Progenitor cell of endocrine pancreas (in vitro differentiated cells): Measurements from ENCODE around the gene H1-8. TPM values are rescaled to one million over a fixed set of nuclear protein-coding genes. Genes with fewer than 3 reads are reported as not detected.

ENCODE experiments used
- DNase-seq: peaks from one replicate; pipeline ENCODE4 v3.0.0; 2021; ENCODE audit warnings: low spot score; ENCODE audit not compliant: unreplicated experiment
- H3K27ac Mint-ChIP-seq: 2 replicates; pipeline ENCODE4 v1.8.0; 2021; ENCODE audit warnings: mild to moderate bottlenecking, moderate library complexity, mixed read lengths
- H3K27me3 Mint-ChIP-seq: 2 replicates; pipeline ENCODE4 v1.8.0; 2021; ENCODE audit warnings: mixed read lengths
- H3K36me3 Mint-ChIP-seq: 2 replicates; pipeline ENCODE4 v1.8.0; 2022; ENCODE audit warnings: mixed read lengths; ENCODE audit not compliant: insufficient read depth
- H3K4me1 Mint-ChIP-seq: 2 replicates; pipeline ENCODE4 v1.8.0; 2021; ENCODE audit warnings: low read depth, mixed read lengths
- H3K4me3 Mint-ChIP-seq: 2 replicates; pipeline ENCODE4 v1.8.0; 2021; ENCODE audit warnings: low read depth, mild to moderate bottlenecking, moderate library complexity, mixed read lengths
- H3K9me3 Mint-ChIP-seq: 2 replicates; pipeline ENCODE4 v1.8.0; 2021; ENCODE audit warnings: low read depth, mixed read lengths
- CTCF ChIP-seq: fragments of 200-600 bp; sonication (generic); IDR thresholded peaks from one replicate; pipeline ENCODE4 v1.5.0; 2021; ENCODE audit warnings: antibody characterized with exemption, mild to moderate bottlenecking; ENCODE audit not compliant: unreplicated experiment
- total RNA-seq: library from RNA; stranded (reverse); gene quantifications from 2 replicates; pipeline ENCODE4 v1.2.1, GENCODE V29; 2021

Gene H1-8
- total RNA-seq, 1 donor from 2014 or later = not detected

GRCh38 chr3:129500334-129500658 is 42.7 kb upstream of the H1-8 start:
- Mint-ChIP-seq H3K4me3 (no peak overlapping the region), H3K27ac (no peak overlapping the region), H3K4me1 (peaks cover 22% of the 10 kb centered on the region), H3K36me3 (peaks cover 25% of the 10 kb centered on the region), H3K27me3 (no peaks in the 10 kb centered on the region), H3K9me3 (no peaks in the 10 kb centered on the region)
- DNase-seq = no peak
- no peak for TF ChIP-seq CTCF

DNA sequence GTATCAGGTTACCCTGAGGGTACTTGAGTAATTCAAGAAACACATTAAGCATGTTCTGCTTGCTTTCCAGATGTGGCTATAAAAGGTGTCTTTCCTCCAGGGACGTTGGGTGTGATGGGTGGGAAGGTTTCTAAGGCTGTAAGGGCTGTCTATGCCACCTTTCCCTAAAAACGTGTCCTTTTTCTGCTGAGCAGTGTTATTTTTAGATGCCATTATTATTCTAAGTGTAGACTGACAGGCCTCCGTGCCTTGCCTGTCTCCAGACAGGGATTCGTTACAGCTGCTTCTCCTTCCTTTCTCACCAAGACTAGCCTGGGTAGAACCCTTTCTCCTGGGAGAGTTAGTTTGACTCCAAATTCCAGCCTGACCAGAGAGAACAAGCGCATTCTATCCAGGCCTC is 41.3 kb upstream of the H1-8 start:
- Mint-ChIP-seq H3K36me3 (peaks cover 25% of the 10 kb centered on the region), H3K27me3 (no peaks in the 10 kb centered on the region), H3K27ac (no peak overlapping the region), H3K4me1 (peaks cover 20% of the 10 kb centered on the region), H3K9me3 (no peaks in the 10 kb centered on the region), H3K4me3 (no peak overlapping the region)
- no peak for DNase-seq
- TF ChIP-seq CTCF = no peak

GRCh38 chr3:129502641-129503408 is 40.1 kb upstream of the H1-8 start:
- H3K9me3 Mint-ChIP-seq = no peaks in the 10 kb centered on the region
- H3K27ac Mint-ChIP-seq = no peak overlapping the region
- peaks cover 12% of the 10 kb centered on the region for H3K4me1 Mint-ChIP-seq
- no peak for DNase-seq
- no peak overlapping the region for H3K4me3 Mint-ChIP-seq
- no peak for TF ChIP-seq CTCF
- no peaks in the 10 kb centered on the region for H3K27me3 Mint-ChIP-seq
- peaks cover 27% of the 10 kb centered on the region for H3K36me3 Mint-ChIP-seq

DNA sequence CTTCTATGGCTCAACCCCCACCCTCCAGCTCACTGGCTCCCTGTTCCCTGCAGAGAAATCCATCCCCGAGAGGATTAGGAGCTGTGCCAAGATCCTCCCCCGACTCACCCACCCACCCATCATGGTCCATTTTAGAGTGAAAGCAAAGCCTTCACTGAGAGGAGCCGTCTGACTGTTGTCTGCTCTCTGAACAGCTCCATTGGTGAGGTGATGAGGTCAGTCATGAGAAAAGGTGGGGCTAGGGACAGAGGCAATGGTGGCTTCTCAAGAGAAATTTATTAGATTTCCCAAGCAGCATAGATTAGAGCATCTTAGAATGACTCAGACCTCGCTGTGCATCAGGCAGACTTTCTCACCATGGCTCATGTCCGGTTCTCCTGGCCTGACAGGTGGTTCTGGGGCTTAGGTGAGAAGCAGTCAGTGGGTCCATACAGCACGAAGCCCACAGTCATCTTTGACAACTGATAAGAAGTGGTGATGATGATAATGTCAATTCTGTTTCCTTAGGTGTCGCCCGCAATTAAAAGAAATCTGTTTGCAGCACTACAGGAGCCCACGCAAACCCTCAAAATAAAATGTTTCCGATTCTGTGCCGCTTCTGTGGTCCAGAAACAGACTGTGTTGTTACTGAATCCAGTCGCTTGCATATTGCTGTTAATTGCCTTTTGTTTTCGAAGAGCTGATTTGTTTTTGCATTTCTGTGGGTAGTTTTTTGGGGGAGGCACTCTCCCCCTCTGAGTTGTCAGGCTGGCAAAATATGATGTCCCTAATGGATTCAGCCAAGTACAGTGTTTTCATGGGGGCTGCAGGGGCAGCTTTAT is 39.3 kb upstream of the H1-8 start:
- DNase-seq = no peak
- H3K27ac Mint-ChIP-seq = no peak overlapping the region
- no peak overlapping the region for H3K4me3 Mint-ChIP-seq
- no peak for TF ChIP-seq CTCF
- peaks cover 7% of the 10 kb centered on the region for H3K4me1 Mint-ChIP-seq
- no peaks in the 10 kb centered on the region for H3K27me3 Mint-ChIP-seq
- no peaks in the 10 kb centered on the region for H3K9me3 Mint-ChIP-seq
- peaks cover 27% of the 10 kb centered on the region for H3K36me3 Mint-ChIP-seq

GRCh38 chr3:129504471-129505100 is 38.4 kb upstream of the H1-8 start:
- no peaks in the 10 kb centered on the region for H3K27me3 Mint-ChIP-seq
- peaks cover 3% of the 10 kb centered on the region for H3K4me1 Mint-ChIP-seq
- no peak overlapping the region for H3K4me3 Mint-ChIP-seq
- no peak overlapping the region for H3K27ac Mint-ChIP-seq
- TF ChIP-seq CTCF = no peak
- no peaks in the 10 kb centered on the region for H3K9me3 Mint-ChIP-seq
- peaks cover 29% of the 10 kb centered on the region for H3K36me3 Mint-ChIP-seq
- no peak for DNase-seq
